OCI-LY7 (cell line): Measurements from ENCODE around the gene TBL1XR1. TPM values are rescaled to one million over a fixed set of nuclear protein-coding genes. Genes with fewer than 3 reads are reported as not detected.

Experiments used
- BruUV-seq: library from RNA; stranded (reverse); fragments of 400-500 nt; replicated peaks from 2 replicates; lab custom pipeline; 2021; lab: Mats Ljungman, UMichigan
- CTCF ChIA-PET: fragments of 300-600 bp; sonication (Branson Sonifier 250); formaldehyde crosslinking; loops from one replicate; lab custom pipeline; 2022; ENCODE audit warnings: antibody characterized with exemption; ENCODE audit not compliant: unreplicated experiment; lab: Charles Lee
- POLR2A ChIA-PET: fragments of 300-600 bp; sonication (Branson Sonifier 250); formaldehyde crosslinking; loops from one replicate; lab custom pipeline; 2022; ENCODE audit warnings: antibody characterized with exemption; lab: Charles Lee
- DNase-seq: peaks from one replicate; pipeline ENCODE4 v3.0.0-alpha.2; 2015; ENCODE audit warnings: low spot score
- H2AFZ ChIP-seq: fragments of 200-600 bp; sonication (generic), shearing (Covaris generic); 2 replicates; pipeline ENCODE4 v1.6.1; 2014; ENCODE audit warnings: mild to moderate bottlenecking, antibody characterized with exemption, low read length, moderate library complexity
- H3K27ac ChIP-seq: fragments of 200-600 bp; sonication (generic); 2 replicates; pipeline ENCODE4 v1.5.1; 2014; ENCODE audit warnings: mixed run types, low read depth, mild to moderate bottlenecking, moderate library complexity, low read length, inconsistent platforms; ENCODE audit not compliant: poor library complexity, severe bottlenecking
- H3K36me3 ChIP-seq: fragments of 200-600 bp; sonication (generic); 2 replicates; pipeline ENCODE4 v1.6.1; 2014; ENCODE audit warnings: mild to moderate bottlenecking, antibody characterized with exemption, low read length, moderate library complexity, mixed read lengths; ENCODE audit not compliant: insufficient read depth
- H3K4me1 ChIP-seq: fragments of 200-600 bp; sonication (generic); 2 replicates; pipeline ENCODE4 v1.5.1; 2014; ENCODE audit warnings: mild to moderate bottlenecking, low read length; ENCODE audit not compliant: insufficient read depth, poor library complexity, severe bottlenecking
- H3K4me2 ChIP-seq: fragments of 200-600 bp; sonication (generic); 2 replicates; pipeline ENCODE4 v1.6.1; 2014; ENCODE audit warnings: mild to moderate bottlenecking, low read length
- H3K4me3 ChIP-seq: fragments of 200-600 bp; sonication (generic); 2 replicates; pipeline ENCODE4 v1.5.1; 2014; ENCODE audit warnings: mild to moderate bottlenecking, low read depth, low read length; ENCODE audit not compliant: poor library complexity, severe bottlenecking
- H3K79me2 ChIP-seq: fragments of 200-600 bp; sonication (generic); 2 replicates; pipeline ENCODE4 v1.6.1; 2016; ENCODE audit warnings: low read depth, mild to moderate bottlenecking, low read length, moderate library complexity, mixed read lengths; ENCODE audit not compliant: insufficient read depth
- H3K9me2 ChIP-seq: fragments of 200-600 bp; sonication (generic); 2 replicates; pipeline ENCODE4 v1.6.1; 2016; ENCODE audit warnings: mild to moderate bottlenecking, low read length, mixed read lengths; ENCODE audit not compliant: insufficient read depth
- H3K9me3 ChIP-seq: fragments of 200-600 bp; sonication (generic); 2 replicates; pipeline ENCODE4 v1.6.1; 2014; ENCODE audit warnings: mild to moderate bottlenecking, mixed run types, low read length, mixed read lengths
- H4K20me1 ChIP-seq: fragments of 200-600 bp; sonication (generic); 2 replicates; pipeline ENCODE4 v1.6.1; 2014; ENCODE audit warnings: mild to moderate bottlenecking, antibody characterized with exemption, low read length, moderate library complexity, mixed read lengths; ENCODE audit not compliant: insufficient read depth
- EZH2phosphoT487 ChIP-seq: fragments of 200-600 bp; sonication (generic); IDR thresholded peaks from 2 replicates; pipeline ENCODE4 v1.6.1; 2018; ENCODE audit warnings: low read depth, borderline replicate concordance, mild to moderate bottlenecking, mixed run types, antibody characterized with exemption, low read length, moderate library complexity, mixed read lengths
- intact Hi-C: fragments of 100-400 bp; cut with micrococcal nuclease; formaldehyde crosslinking; loops from one replicate; pipeline ENCODE4 v1.10.0; 2022; ENCODE audit not compliant: unreplicated experiment
- total RNA-seq, 2 experiments: library from RNA; depleted of rRNA in 1 of 2; stranded (reverse); fragments of >200 nt in 1 of 2; shearing (Covaris generic) in 1 of 2; gene quantifications; 2 replicates each; pipeline ENCODE4 v1.2.3, GENCODE V29; 2014 to 2022
- TF ChIP-seq, protein P1 (sequence below): fragments of 200-600 bp; sonication (generic); conservative IDR thresholded peaks from 2 replicates; pipeline ENCODE4 v1.5.1; 2014; ENCODE audit warnings: mild to moderate bottlenecking, antibody characterized with exemption, low read length, moderate library complexity, mixed read lengths

The TBL1XR1 gene
- total RNA-seq, 2 experiments from 2014 or later, result 103 to 158 TPM

DNA sequence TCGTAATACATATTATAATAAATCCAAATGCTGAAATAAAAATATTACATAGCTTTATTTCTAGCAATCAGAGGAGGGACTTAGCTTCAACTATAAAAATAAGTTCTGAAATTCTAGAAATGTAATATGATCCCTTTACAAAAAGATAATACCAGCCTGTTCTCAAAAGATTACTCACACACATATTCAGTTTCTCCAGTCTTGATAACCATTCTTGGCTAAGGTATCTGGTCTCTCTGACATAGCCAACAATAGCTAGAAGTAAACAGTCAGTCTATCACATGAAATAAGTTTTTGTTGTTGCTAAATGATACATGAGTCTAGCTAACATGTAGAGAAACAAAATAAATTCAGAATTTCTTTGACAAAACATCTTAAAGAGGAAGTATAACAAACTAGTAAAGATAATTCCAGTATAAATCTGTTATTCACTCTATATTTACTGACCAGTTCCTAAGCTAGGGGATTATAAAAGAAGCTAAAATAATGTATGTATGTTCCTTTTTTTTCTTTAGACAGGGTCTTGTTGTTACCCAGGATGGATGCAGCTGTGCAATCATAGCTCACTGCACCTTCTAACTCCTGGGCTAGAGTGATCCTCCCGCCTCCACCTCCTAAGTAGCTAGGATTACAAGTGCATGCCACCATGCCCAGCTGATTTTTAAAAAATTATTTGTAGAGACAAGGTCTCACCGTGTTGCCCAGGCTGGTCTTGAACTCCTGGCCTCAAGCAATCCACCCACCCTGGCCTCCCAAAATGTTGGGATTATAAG is 170.6 kb downstream of the TBL1XR1 start:
- TF ChIP-seq EZH2phosphoT487, result no peak
- TF ChIP-seq, protein P1, sequence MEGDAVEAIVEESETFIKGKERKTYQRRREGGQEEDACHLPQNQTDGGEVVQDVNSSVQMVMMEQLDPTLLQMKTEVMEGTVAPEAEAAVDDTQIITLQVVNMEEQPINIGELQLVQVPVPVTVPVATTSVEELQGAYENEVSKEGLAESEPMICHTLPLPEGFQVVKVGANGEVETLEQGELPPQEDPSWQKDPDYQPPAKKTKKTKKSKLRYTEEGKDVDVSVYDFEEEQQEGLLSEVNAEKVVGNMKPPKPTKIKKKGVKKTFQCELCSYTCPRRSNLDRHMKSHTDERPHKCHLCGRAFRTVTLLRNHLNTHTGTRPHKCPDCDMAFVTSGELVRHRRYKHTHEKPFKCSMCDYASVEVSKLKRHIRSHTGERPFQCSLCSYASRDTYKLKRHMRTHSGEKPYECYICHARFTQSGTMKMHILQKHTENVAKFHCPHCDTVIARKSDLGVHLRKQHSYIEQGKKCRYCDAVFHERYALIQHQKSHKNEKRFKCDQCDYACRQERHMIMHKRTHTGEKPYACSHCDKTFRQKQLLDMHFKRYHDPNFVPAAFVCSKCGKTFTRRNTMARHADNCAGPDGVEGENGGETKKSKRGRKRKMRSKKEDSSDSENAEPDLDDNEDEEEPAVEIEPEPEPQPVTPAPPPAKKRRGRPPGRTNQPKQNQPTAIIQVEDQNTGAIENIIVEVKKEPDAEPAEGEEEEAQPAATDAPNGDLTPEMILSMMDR, result no peak
- H3K36me3 ChIP-seq, result peaks cover 84% of the 10 kb centered on the region
- H3K79me2 ChIP-seq, result no peaks in the 10 kb centered on the region
- POLR2A ChIA-PET, result interaction anchor here (0.6 to 1.6 kb wide), 7 partner anchors 8 to 172 kb away, joined by 3 to 9 read pairs (median 4); no protein-coding TSS in a partner anchor
- no peaks in the 10 kb centered on the region for H3K9me2 ChIP-seq
- H3K4me3 ChIP-seq, result no peak overlapping the region
- H3K4me2 ChIP-seq, result no peak overlapping the region
- no TSS peak for BruUV-seq
- H4K20me1 ChIP-seq, result no peaks in the 10 kb centered on the region
- H3K9me3 ChIP-seq, result no peaks in the 10 kb centered on the region
- intact Hi-C loops, result no loop called here
- no peak overlapping the region for H3K27ac ChIP-seq
- H2AFZ ChIP-seq, result no peak overlapping the region
- no peaks in the 10 kb centered on the region for H3K4me1 ChIP-seq
- no peak for DNase-seq
- CTCF ChIA-PET, result interaction anchor here (0.9 kb wide), 1 partner anchor 322 kb away, joined by 3 read pairs; no protein-coding TSS in a partner anchor

DNA sequence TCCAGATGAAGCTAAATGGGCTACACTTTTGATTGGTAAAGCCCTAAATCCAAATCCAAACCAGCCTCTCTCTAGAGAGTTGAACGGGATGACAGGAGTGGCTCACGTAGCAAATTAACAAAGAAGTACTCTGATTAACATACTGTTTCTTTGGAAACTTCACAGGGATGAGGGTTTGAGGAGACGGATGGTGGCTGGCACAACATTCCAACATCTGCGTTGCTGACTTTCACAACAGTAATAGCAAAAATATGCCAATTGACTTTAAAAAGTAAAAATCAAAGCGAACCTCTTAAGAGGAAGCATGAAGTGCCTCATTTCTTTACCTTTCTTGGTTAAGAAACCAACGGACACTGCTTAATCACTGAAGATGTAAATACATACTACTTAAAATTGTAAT is 181.4 kb downstream of the TBL1XR1 start:
- no peak for TF ChIP-seq EZH2phosphoT487
- TF ChIP-seq, protein P1, result no peak
- ChIA-PET CTCF (no interaction called here), POLR2A (no interaction called here)
- no peaks in the 10 kb centered on the region for H3K9me2 ChIP-seq
- H3K36me3 ChIP-seq, result peaks cover 23% of the 10 kb centered on the region
- intact Hi-C loops, result no loop called here
- no peaks in the 10 kb centered on the region for H3K79me2 ChIP-seq
- no peak overlapping the region for H3K4me3 ChIP-seq
- H3K4me1 ChIP-seq, result peaks cover 13% of the 10 kb centered on the region
- no peak overlapping the region for H3K4me2 ChIP-seq
- H4K20me1 ChIP-seq, result no peaks in the 10 kb centered on the region
- DNase-seq, result no peak
- H3K9me3 ChIP-seq, result no peaks in the 10 kb centered on the region; the same call in 1 of the 2 replicates
- no peak overlapping the region for H2AFZ ChIP-seq
- no TSS peak for BruUV-seq
- no peak overlapping the region for H3K27ac ChIP-seq
